Measurements from ENCODE around the gene KCNA2.

DNA sequence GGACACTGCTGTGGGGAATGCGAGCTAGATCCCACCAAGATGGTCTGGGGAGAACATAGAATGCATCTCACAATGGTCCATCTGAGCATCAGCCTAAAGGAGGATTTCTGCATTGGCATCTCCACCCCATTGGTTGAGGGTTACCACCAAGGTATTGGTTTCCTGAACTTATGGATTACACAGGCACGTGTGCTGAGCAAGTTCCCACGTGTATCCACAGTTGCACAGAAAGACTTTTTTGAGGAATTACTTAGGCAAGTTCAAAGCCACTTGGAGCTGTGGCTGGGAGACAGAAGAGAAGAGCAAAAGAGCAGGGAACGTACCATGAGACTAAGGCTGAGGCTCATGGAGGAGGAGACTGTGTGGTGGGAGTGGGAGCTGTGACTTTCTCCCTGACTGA is 43.1 kb downstream of the KCNA2 start:
- TF ChIP-seq POLR2A (IDR thresholded peaks at IDR 0.05; ENCODE audit: low read length) = no peak
- TF ChIP-seq GATA1 (IDR thresholded peaks at IDR 0.05; ENCODE audit: low read depth, low read length) = no peak

Data from erythroblast (primary cell).